SK-N-SH (cell line): ENCODE results near the gene PDS5B. TPM values are rescaled to one million over a fixed set of nuclear protein-coding genes. Genes with fewer than 3 reads are reported as not detected.

Source experiments
- CTCF ChIA-PET: fragments of 300-600, 350-600 bp; formaldehyde crosslinking; extraction: SDS; loops from one replicate; lab custom pipeline; 2021; lab: Yijun Ruan, JAX
- POLR2A ChIA-PET: fragments of 350-600 bp; sonication (Branson Sonifier 250); formaldehyde crosslinking; extraction: SDS; loops from one replicate; lab custom pipeline; 2020; ENCODE audit warnings: antibody characterized with exemption, inconsistent platforms; lab: Yijun Ruan, JAX
- DNase-seq: peaks from one replicate; pipeline ENCODE4 v3.0.0; 2012
- H2AFZ ChIP-seq: fragments of 200-600 bp; sonication (generic); 2 replicates; pipeline ENCODE4 v1.8.1; 2016; ENCODE audit warnings: antibody characterized with exemption, mild to moderate bottlenecking, low read depth
- H3F3A ChIP-seq: fragments of 200-600 bp; sonication (generic); replicated peaks from 2 replicates; pipeline ENCODE3; 2016; ENCODE audit warnings: antibody characterized with exemption, mild to moderate bottlenecking; ENCODE audit not compliant: insufficient read depth
- H3K27ac ChIP-seq, 2 experiments: fragments of 200-500 bp in 1 of 2; fragments of 200-600 bp in 1 of 2; sonication (Bioruptor generic) in 1 of 2; sonication (generic), shearing (Covaris generic) in 1 of 2; 2 replicates each; pipeline versions ENCODE4 v1.5.1 to v1.6.1; 2014 to 2016; ENCODE audit warnings: low read depth in 2 of 2, inconsistent platforms in 1 of 2, low read length in 1 of 2, mild to moderate bottlenecking in 1 of 2, mixed read lengths in 1 of 2
- H3K27me3 ChIP-seq: fragments of 200-600 bp; sonication (generic), shearing (Covaris generic); 2 replicates; pipeline ENCODE4 v1.6.1; 2016; ENCODE audit warnings: mixed run types; ENCODE audit not compliant: insufficient read depth
- H3K36me3 ChIP-seq, 2 experiments: fragments of 200-500 bp in 1 of 2; fragments of 200-600 bp in 1 of 2; sonication (Bioruptor generic) in 1 of 2; sonication (generic) in 1 of 2; replicated peaks in 1 of 2; 2 replicates each; pipeline versions ENCODE3 to v1.5.1; 2014 to 2016; ENCODE audit warnings: low read length in 1 of 2, mild to moderate bottlenecking in 1 of 2; ENCODE audit not compliant: insufficient read depth in 2 of 2, control insufficient read depth in 1 of 2
- H3K4me1 ChIP-seq, 2 experiments: fragments of 200-500 bp in 1 of 2; fragments of 200-600 bp in 1 of 2; sonication (Bioruptor generic) in 1 of 2; sonication (generic), shearing (Covaris generic) in 1 of 2; 2 replicates each; pipeline versions ENCODE4 v1.5.1 to v1.6.1; 2014 to 2016; ENCODE audit warnings: low read depth in 1 of 2, low read length in 1 of 2, mixed run types in 1 of 2; ENCODE audit not compliant: insufficient read depth in 2 of 2, control insufficient read depth in 1 of 2
- H3K4me2 ChIP-seq: fragments of 200-600 bp; sonication (generic), shearing (Covaris generic); 2 replicates; pipeline ENCODE4 v1.6.1; 2017; ENCODE audit warnings: mixed run types
- H3K4me3 ChIP-seq, 2 experiments: fragments of 200-500 bp in 1 of 2; fragments of 200-600 bp in 1 of 2; sonication (Bioruptor generic) in 1 of 2; sonication (generic), shearing (Covaris generic) in 1 of 2; 2 replicates each; pipeline versions ENCODE4 v1.5.1 to v1.8.1; 2014 to 2016; ENCODE audit warnings: low read depth in 2 of 2, inconsistent platforms in 1 of 2, low read length in 1 of 2, mild to moderate bottlenecking in 1 of 2, mixed read lengths in 1 of 2, moderate library complexity in 1 of 2
- H3K79me2 ChIP-seq: fragments of 200-600 bp; sonication (generic); 2 replicates; pipeline ENCODE4 v1.8.1; 2017; ENCODE audit warnings: mild to moderate bottlenecking; ENCODE audit not compliant: insufficient read depth
- H3K9ac ChIP-seq: fragments of 200-600 bp; sonication (generic); 2 replicates; pipeline ENCODE4 v1.6.1; 2017; ENCODE audit warnings: mixed run types
- H3K9me2 ChIP-seq: fragments of 200-600 bp; sonication (generic); 2 replicates; pipeline ENCODE4 v1.6.1; 2017; ENCODE audit warnings: mixed run types
- H3K9me3 ChIP-seq: fragments of 200-600 bp; sonication (generic); 2 replicates; pipeline ENCODE4 v1.6.1; 2017; ENCODE audit warnings: mixed run types, mild to moderate bottlenecking, moderate library complexity
- H4K20me1 ChIP-seq: fragments of 200-600 bp; sonication (generic); 2 replicates; pipeline ENCODE4 v1.6.1; 2017; ENCODE audit warnings: mild to moderate bottlenecking, mixed run types; ENCODE audit not compliant: insufficient read depth
- CHD2 ChIP-seq: fragments of 150-350 bp; IDR thresholded peaks from 2 replicates; pipeline ENCODE4 v1.6.1; 2018; ENCODE audit warnings: low read length; ENCODE audit not compliant: partially characterized antibody
- FOXM1 ChIP-seq: IDR thresholded peaks from 2 replicates; pipeline ENCODE4 v1.4.0; 2012; ENCODE audit warnings: low read depth, mild to moderate bottlenecking
- GABPA ChIP-seq: IDR thresholded peaks from 2 replicates; pipeline ENCODE4 v1.4.0; 2012; ENCODE audit warnings: low read depth, mild to moderate bottlenecking
- NFIC ChIP-seq: IDR thresholded peaks from 2 replicates; pipeline ENCODE4 v1.4.0; 2012; ENCODE audit warnings: borderline replicate concordance
- NRF1 ChIP-seq: IDR thresholded peaks from 2 replicates; pipeline ENCODE4 v1.6.1; 2012; ENCODE audit warnings: low read depth, mild to moderate bottlenecking, low read length
- REST ChIP-seq: IDR thresholded peaks from 2 replicates; pipeline ENCODE4 v1.6.1; 2012; ENCODE audit warnings: mild to moderate bottlenecking, low read depth, low read length, moderate library complexity
- SMC3 ChIP-seq: IDR thresholded peaks from 2 replicates; pipeline ENCODE4 v1.6.1; 2012; ENCODE audit warnings: low read depth, low read length, improper control_type of control experiment
- TAF1 ChIP-seq: IDR thresholded peaks from 2 replicates; pipeline ENCODE4 v1.6.1; 2012; ENCODE audit warnings: low read depth, mild to moderate bottlenecking, low read length, moderate library complexity, borderline replicate concordance
- USF1 ChIP-seq: IDR thresholded peaks from 2 replicates; pipeline ENCODE4 v1.4.0; 2012; ENCODE audit warnings: low read depth, borderline replicate concordance
- USF2 ChIP-seq: fragments of 150-350 bp; IDR thresholded peaks from 2 replicates; pipeline ENCODE4 v1.6.1; 2017; ENCODE audit warnings: antibody characterized with exemption, low read length, low read depth, borderline replicate concordance
- YY1 ChIP-seq: IDR thresholded peaks from 2 replicates; pipeline ENCODE4 v1.4.0; 2012; ENCODE audit warnings: low read depth, mild to moderate bottlenecking
- WGBS: methylation state at CpG from one replicate; pipeline ENCODE4 v1.1.6; 2017; ENCODE audit warnings: low lambda C conversion rate; 5-methylcytosine and 5-hydroxymethylcytosine counted together
- polyA plus RNA-seq, 3 experiments: library from polyadenylated mRNA; depleted of rRNA; stranded (reverse); fragments of >200 nt; gene quantifications; 2 replicates each; pipeline ENCODE4 v1.2.3, GENCODE V29; 2012
- TF ChIP-seq, protein P1 (sequence below): fragments of 200-600 bp; sonication (generic); IDR thresholded peaks from 2 replicates; pipeline ENCODE4 v1.6.1; 2017; ENCODE audit warnings: antibody characterized with exemption, mild to moderate bottlenecking, moderate library complexity
- TF ChIP-seq, protein P2 (sequence below): fragments of 150-350 bp; IDR thresholded peaks from 2 replicates; pipeline ENCODE4 v1.6.1; 2016; ENCODE audit warnings: mild to moderate bottlenecking, low read depth, low read length

Gene PDS5B
- polyA plus RNA-seq, 1 of the 3 experiments (the other 2 are of a cell fraction), result 3.8 TPM

DNA sequence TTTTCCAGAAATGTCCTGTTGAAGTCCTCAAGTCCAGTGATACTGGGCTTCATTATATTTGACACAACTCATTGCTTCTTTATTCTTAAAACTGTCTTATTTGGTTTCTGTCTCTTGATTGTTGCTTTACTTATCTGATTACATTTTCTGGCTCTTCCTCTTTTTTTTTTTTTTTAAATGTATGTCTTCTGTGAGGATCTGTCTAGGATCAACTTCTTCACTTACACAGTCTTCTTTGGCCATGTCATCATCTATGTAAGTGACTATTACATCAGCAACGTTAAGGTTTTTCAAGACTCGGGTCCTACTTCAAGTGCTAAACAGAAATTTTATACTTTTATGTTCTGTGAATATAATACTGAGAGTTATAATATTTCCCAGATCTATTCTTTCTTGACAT is 162.1 kb downstream of the PDS5B start (continued):
- TF ChIP-seq NRF1 (no peak), GABPA (no peak)
- TF ChIP-seq, all 33 proteins: peak for 0

DNA sequence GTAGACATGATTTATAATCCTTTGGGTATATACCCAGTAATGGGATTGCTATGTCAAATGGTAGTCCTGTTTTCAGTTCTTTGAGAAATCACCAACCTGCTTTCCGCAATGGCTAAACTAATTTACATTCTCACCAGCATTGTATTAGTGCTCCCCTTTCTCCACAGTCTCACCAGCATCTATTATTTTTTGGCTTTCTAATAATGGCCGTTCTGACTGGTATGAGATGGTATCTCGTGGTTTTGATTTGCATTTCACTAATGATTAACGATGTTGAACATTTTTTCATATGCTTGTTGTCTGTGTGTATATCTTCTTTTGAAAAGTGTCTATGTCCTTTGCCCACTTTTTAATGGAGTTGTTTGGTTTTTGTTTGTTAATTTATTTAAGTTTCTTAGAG is 165.1 kb downstream of the PDS5B start:
- Histone ChIP-seq H3K4me1 (no peaks in the 10 kb centered on the region; a peak in 2 of 4 replicates), H3K9me2 (no peaks in the 10 kb centered on the region), H3K27me3 (no peaks in the 10 kb centered on the region), H3K4me2 (no peak overlapping the region), H3K9ac (no peak overlapping the region), H3F3A (no peaks in the 10 kb centered on the region), H3K79me2 (no peaks in the 10 kb centered on the region), H2AFZ (no peak overlapping the region), H3K9me3 (no peaks in the 10 kb centered on the region), H4K20me1 (no peaks in the 10 kb centered on the region), H3K36me3 (peaks cover 47 to 52% of the 10 kb centered on the region in 2 experiments), H3K4me3 (no peak overlapping the region), H3K27ac (no peak overlapping the region)
- CTCF ChIA-PET, result interaction anchor here (1.0 kb wide), 1 partner anchor 28 kb away, joined by 3 read pairs; no protein-coding TSS in a partner anchor
- DNase-seq, result no peak
- POLR2A ChIA-PET, result no interaction called here
- TF ChIP-seq SMC3 (no peak), REST (no peak), GABPA (no peak), CHD2 (no peak), FOXM1 (no peak), NFIC (no peak), YY1 (no peak), USF1 (no peak), NRF1 (no peak), TAF1 (no peak), USF2 (no peak)
- TF ChIP-seq, protein P1, sequence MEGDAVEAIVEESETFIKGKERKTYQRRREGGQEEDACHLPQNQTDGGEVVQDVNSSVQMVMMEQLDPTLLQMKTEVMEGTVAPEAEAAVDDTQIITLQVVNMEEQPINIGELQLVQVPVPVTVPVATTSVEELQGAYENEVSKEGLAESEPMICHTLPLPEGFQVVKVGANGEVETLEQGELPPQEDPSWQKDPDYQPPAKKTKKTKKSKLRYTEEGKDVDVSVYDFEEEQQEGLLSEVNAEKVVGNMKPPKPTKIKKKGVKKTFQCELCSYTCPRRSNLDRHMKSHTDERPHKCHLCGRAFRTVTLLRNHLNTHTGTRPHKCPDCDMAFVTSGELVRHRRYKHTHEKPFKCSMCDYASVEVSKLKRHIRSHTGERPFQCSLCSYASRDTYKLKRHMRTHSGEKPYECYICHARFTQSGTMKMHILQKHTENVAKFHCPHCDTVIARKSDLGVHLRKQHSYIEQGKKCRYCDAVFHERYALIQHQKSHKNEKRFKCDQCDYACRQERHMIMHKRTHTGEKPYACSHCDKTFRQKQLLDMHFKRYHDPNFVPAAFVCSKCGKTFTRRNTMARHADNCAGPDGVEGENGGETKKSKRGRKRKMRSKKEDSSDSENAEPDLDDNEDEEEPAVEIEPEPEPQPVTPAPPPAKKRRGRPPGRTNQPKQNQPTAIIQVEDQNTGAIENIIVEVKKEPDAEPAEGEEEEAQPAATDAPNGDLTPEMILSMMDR, result no peak
- TF ChIP-seq, protein P2, sequence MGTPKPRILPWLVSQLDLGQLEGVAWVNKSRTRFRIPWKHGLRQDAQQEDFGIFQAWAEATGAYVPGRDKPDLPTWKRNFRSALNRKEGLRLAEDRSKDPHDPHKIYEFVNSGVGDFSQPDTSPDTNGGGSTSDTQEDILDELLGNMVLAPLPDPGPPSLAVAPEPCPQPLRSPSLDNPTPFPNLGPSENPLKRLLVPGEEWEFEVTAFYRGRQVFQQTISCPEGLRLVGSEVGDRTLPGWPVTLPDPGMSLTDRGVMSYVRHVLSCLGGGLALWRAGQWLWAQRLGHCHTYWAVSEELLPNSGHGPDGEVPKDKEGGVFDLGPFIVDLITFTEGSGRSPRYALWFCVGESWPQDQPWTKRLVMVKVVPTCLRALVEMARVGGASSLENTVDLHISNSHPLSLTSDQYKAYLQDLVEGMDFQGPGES, result no peak
- 98% methylated on average over 4 of the region's 4 CpGs for WGBS
